Psoas muscle (tissue), 8 donors: ENCODE results near the gene COL1A1. TPM values are rescaled to one million over a fixed set of nuclear protein-coding genes. Genes with fewer than 3 reads are reported as not detected.

Experiments
- ATAC-seq, 4 donors: fragments of 200-7000 bp; cut with Tn5 transposase; one replicate each; pipeline ENCODE4 v1.9.1; 2020; ENCODE audit warnings: moderate library complexity in 3 of 4, mild to moderate bottlenecking in 2 of 4
- DNase-seq, 2 donors: peaks; one replicate each; pipeline ENCODE4 v3.0.0-alpha.2; 2020
- H3K27ac ChIP-seq: fragments of 200-600 bp; one replicate; pipeline ENCODE4 v1.8.0; 2022
- H3K27me3 ChIP-seq, 3 donors: fragments of 200-600 bp in 1 of 3; one replicate each; pipeline versions ENCODE4 v1.6.1 to v1.8.0; 2013 to 2022; ENCODE audit warnings: low read length in 2 of 3, mild to moderate bottlenecking in 2 of 3, moderate library complexity in 1 of 3; ENCODE audit not compliant: insufficient read depth in 3 of 3
- H3K36me3 ChIP-seq, 2 donors: fragments of 200-600 bp in 1 of 2; one replicate each; pipeline versions ENCODE4 v1.6.1 to v1.8.0; 2013 to 2022; ENCODE audit warnings: low read depth in 1 of 2, mild to moderate bottlenecking in 1 of 2, moderate library complexity in 1 of 2; ENCODE audit not compliant: insufficient read depth in 1 of 2
- H3K4me1 ChIP-seq: fragments of 200-600 bp; one replicate; pipeline ENCODE4 v1.8.0; 2022
- H3K4me3 ChIP-seq: fragments of 200-600 bp; one replicate; pipeline ENCODE4 v1.8.0; 2022; ENCODE audit warnings: mild to moderate bottlenecking
- H3K9me3 ChIP-seq: fragments of 200-600 bp; one replicate; pipeline ENCODE4 v1.8.0; 2022
- CTCF ChIP-seq: fragments of 200-600 bp; IDR thresholded peaks from one replicate; pipeline ENCODE4 v1.8.0; 2022; ENCODE audit warnings: antibody characterized with exemption
- WGBS, 3 donors: extraction: QIAGEN DNeasy Blood & Tissue Kit; methylation state at CpG; one replicate each; pipeline versions ENCODE4 v1.1.6 to v1.1.7; 2013; 5-methylcytosine and 5-hydroxymethylcytosine counted together
- intact Hi-C, 2 donors: fragments of 100-400 bp; cut with DNase I; formaldehyde crosslinking; loops; one replicate each; pipeline versions ENCODE4 v1.11.0 to v1.14.2; 2022
- long read RNA-seq, 2 donors: library from polyadenylated mRNA; unstranded; transcript quantifications; one replicate each; pipeline ENCODE4 v2.0.0, GENCODE V29; 2021
- polyA plus RNA-seq, 3 donors: library from polyadenylated mRNA; stranded (reverse); fragments of 200-250 nt; gene quantifications; one replicate each; pipeline ENCODE4 v1.2.3, GENCODE V29; 2013
- total RNA-seq, 4 donors: library from RNA; stranded (reverse); fragmentation: NEBNext Ultra II Directional in 2 of 4; extraction: Animal tissue kit (Norgen Biotek cat#: 25700) in 2 of 4; gene quantifications; one replicate each; pipeline versions ENCODE4 v1.2.1 to v1.2.4, GENCODE V29; 2021 to 2023
- donor health status: healthy with polysubstance abuse.
- donor health status: DM: no; HTN: no; CAD: no; lungs with moderate emphysema.
- donor health status: Bipolar disorder and iron deficiency.
- donor health status: healthy.
- donor health status: DM: yes; HTN: yes; CAD: no.
- donor health status: DM: no; HTN: no; CAD: no.
- donor health status: DM: no; HTN: no; CAD: no.
- donor health status: DM: yes; HTN: yes; CAD: no.

COL1A1 gene
- total RNA-seq, result 10 to 100 TPM; 10.2 to 46.6 (median 18.7) TPM
- polyA plus RNA-seq, result 1 to 10 TPM; 2.3 to 5.4 (median 3.3) TPM
- long read RNA-seq, donor 1, full-length matches to known transcripts, result 13 of 21 reads
- long read RNA-seq, donor 1, partial matches to known transcripts, result 7 of 21 reads
- long read RNA-seq, donor 1, other reads (novel, unspliced or antisense), result 1 of 21 reads
- long read RNA-seq, donor 2, full-length matches to known transcripts, result 4 of 10 reads
- long read RNA-seq, donor 2, partial matches to known transcripts, result 6 of 10 reads
- long read RNA-seq, donor 2, other reads (novel, unspliced or antisense), result 0 of 10 reads

GRCh38 chr17:50201276-50201854, at the start of gene COL1A1:
COL1A1 (minus strand) TSS chr17:50201631; CDS start chr17:50201513, 118 bp downstream.
- H3K27me3 ChIP-seq, result peaks cover 0 to 38% (median 0%) of the 10 kb centered on the region in 3 donors
- no peaks in the 10 kb centered on the region for H3K9me3 ChIP-seq
- DNase-seq (peak; percentile 80 to 83), ATAC-seq (peak in 3 of 4 donors; percentile 9 to 43 (median 24))
- TF ChIP-seq CTCF, result no peak
- WGBS, 3 donors, result 4 to 10% (median 7%) methylated on average over 29 to 34 of the region's 34 CpGs
- H3K4me1 ChIP-seq, result peaks cover 7% of the 10 kb centered on the region
- intact Hi-C loops, result loop anchor here in 1 of 2 donors (2.0 kb wide), 2 partner anchors 71 to 95 kb away; no protein-coding TSS in a partner anchor
- H3K36me3 ChIP-seq, result no peaks in the 10 kb centered on the region
- H3K4me3 ChIP-seq, result peak within 1 kb of the TSS; percentile 58
- H3K27ac ChIP-seq, result peak within 1 kb of the TSS; percentile 67

- 72 to 99% (median 73%) methylated on average over 2 of the region's 2 CpGs for WGBS, 3 donors
- no peak for ATAC-seq
- Histone ChIP-seq H3K36me3 (no peaks in the 10 kb centered on the region), H3K27ac (no peak overlapping the region), H3K4me3 (no peak overlapping the region), H3K9me3 (no peaks in the 10 kb centered on the region), H3K27me3 (peaks cover 0 to 17% (median 0%) of the 10 kb centered on the region in 3 donors), H3K4me1 (no peaks in the 10 kb centered on the region)
- intact Hi-C loops, result no loop called here
- no peak for DNase-seq
- TF ChIP-seq CTCF, result no peak
Observed at GRCh38 chr17:50248255-50248654, 46.8 kb upstream of the COL1A1 start.

GRCh38 chr17:50244771-50245170, 43.3 kb upstream of the COL1A1 start:
- Histone ChIP-seq H3K4me3 (no peak overlapping the region), H3K36me3 (no peaks in the 10 kb centered on the region), H3K4me1 (no peaks in the 10 kb centered on the region), H3K27me3 (peaks cover 0 to 15% (median 0%) of the 10 kb centered on the region in 3 donors), H3K9me3 (no peaks in the 10 kb centered on the region), H3K27ac (no peak overlapping the region)
- no peak for TF ChIP-seq CTCF
- DNase-seq (no peak), ATAC-seq (no peak)
- intact Hi-C loops, result no loop called here
- WGBS, 3 donors, result 80% methylated on average over 6 of the region's 6 CpGs

GRCh38 chr17:50241431-50241830, 40.0 kb upstream of the COL1A1 start:
- H3K27ac ChIP-seq, result no peak overlapping the region
- H3K4me3 ChIP-seq, result no peak overlapping the region
- TF ChIP-seq CTCF, result no peak
- DNase-seq (no peak), ATAC-seq (no peak)
- no peaks in the 10 kb centered on the region for H3K4me1 ChIP-seq
- no peaks in the 10 kb centered on the region for H3K9me3 ChIP-seq
- H3K27me3 ChIP-seq, result peaks cover 0 to 10% (median 0%) of the 10 kb centered on the region in 3 donors
- WGBS, 3 donors, result 71 to 95% (median 82%) methylated on average over 5 of the region's 5 CpGs
- intact Hi-C loops, result no loop called here
- no peaks in the 10 kb centered on the region for H3K36me3 ChIP-seq
